NT2/D1 (cell line): Measurements from ENCODE around the gene HECTD2.

Source experiments
- DNase-seq: peaks from one replicate; pipeline ENCODE4 v3.0.0-alpha.2; 2011; ENCODE audit warnings: low read depth, low spot score
- H3K27me3 ChIP-seq: 2 replicates; pipeline ENCODE4 v1.6.0; 2011; ENCODE audit warnings: mild to moderate bottlenecking; ENCODE audit not compliant: insufficient read length, insufficient read depth
- H3K36me3 ChIP-seq: 2 replicates; pipeline ENCODE4 v1.6.1; 2011; ENCODE audit warnings: mild to moderate bottlenecking, low read length, mixed read lengths; ENCODE audit not compliant: insufficient read depth, insufficient read length
- H3K4me1 ChIP-seq: 2 replicates; pipeline ENCODE4 v1.5.1; 2011; ENCODE audit not compliant: insufficient read depth, insufficient read length
- H3K4me3 ChIP-seq: 2 replicates; pipeline ENCODE4 v1.5.1; 2011; ENCODE audit warnings: low read depth; ENCODE audit not compliant: insufficient read length
- H3K9ac ChIP-seq: 2 replicates; pipeline ENCODE4 v1.6.0; 2011; ENCODE audit warnings: low read depth; ENCODE audit not compliant: insufficient read length
- H3K9me3 ChIP-seq: 2 replicates; pipeline ENCODE4 v1.5.1; 2011; ENCODE audit warnings: mild to moderate bottlenecking, low read length; ENCODE audit not compliant: insufficient read depth
- SUZ12 ChIP-seq: IDR thresholded peaks from 2 replicates; pipeline ENCODE4 v1.6.1; 2011; ENCODE audit not compliant: insufficient read length, insufficient read depth; ENCODE audit errors: extremely low read depth
- YY1 ChIP-seq: IDR thresholded peaks from 2 replicates; pipeline ENCODE4 v1.6.1; 2011; ENCODE audit not compliant: insufficient read length, insufficient read depth
- ZNF274 ChIP-seq: IDR thresholded peaks from 2 replicates; pipeline ENCODE4 v1.6.1; 2011; ENCODE audit warnings: mild to moderate bottlenecking, low read depth, low read length

Gene HECTD2

GRCh38 chr10:91487911-91488582 is 77.9 kb downstream of the HECTD2 start:
- no peak for DNase-seq
- H3K9ac ChIP-seq = no peak overlapping the region
- no peaks in the 10 kb centered on the region for H3K4me1 ChIP-seq
- no peaks in the 10 kb centered on the region for H3K27me3 ChIP-seq
- no peak overlapping the region for H3K4me3 ChIP-seq
- no peaks in the 10 kb centered on the region for H3K9me3 ChIP-seq
- TF ChIP-seq SUZ12 (no peak), ZNF274 (no peak), YY1 (no peak)
- H3K36me3 ChIP-seq = no peaks in the 10 kb centered on the region

- Histone ChIP-seq H3K9ac (no peak overlapping the region), H3K9me3 (no peaks in the 10 kb centered on the region), H3K4me1 (no peaks in the 10 kb centered on the region), H3K4me3 (no peak overlapping the region), H3K27me3 (no peaks in the 10 kb centered on the region), H3K36me3 (no peaks in the 10 kb centered on the region)
- DNase-seq = no peak
- TF ChIP-seq ZNF274 = no peak
- TF ChIP-seq YY1 = no peak
- no peak for TF ChIP-seq SUZ12
Measured at GRCh38 chr10:91493313-91493712, 83.2 kb downstream of the HECTD2 start.

DNA sequence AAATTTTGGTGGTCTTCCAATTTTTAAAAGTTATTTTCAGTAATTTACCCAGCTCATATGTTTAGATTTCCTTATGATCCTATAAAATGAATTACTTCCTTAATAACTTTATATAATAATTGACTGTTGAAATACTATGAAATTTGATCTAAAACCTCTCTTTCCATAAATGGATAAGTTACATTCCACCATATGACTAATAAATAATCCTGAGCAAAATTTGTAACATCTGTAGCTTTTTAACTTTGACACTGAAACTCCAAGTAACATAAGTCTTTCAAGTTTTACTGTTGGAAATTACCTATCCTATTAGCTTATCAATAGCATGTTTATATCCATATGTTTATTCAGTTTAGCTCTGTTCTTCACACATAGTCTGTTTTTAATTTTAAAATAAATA is 85.3 kb downstream of the HECTD2 start:
- H3K36me3 ChIP-seq = no peaks in the 10 kb centered on the region
- no peaks in the 10 kb centered on the region for H3K4me1 ChIP-seq
- no peak for DNase-seq
- no peaks in the 10 kb centered on the region for H3K27me3 ChIP-seq
- no peak overlapping the region for H3K4me3 ChIP-seq
- TF ChIP-seq ZNF274 (no peak), SUZ12 (no peak), YY1 (no peak)
- no peaks in the 10 kb centered on the region for H3K9me3 ChIP-seq
- no peak overlapping the region for H3K9ac ChIP-seq

GRCh38 chr10:91496016-91496415 is 85.9 kb downstream of the HECTD2 start:
- no peak overlapping the region for H3K9ac ChIP-seq
- H3K4me1 ChIP-seq = no peaks in the 10 kb centered on the region
- no peaks in the 10 kb centered on the region for H3K27me3 ChIP-seq
- no peaks in the 10 kb centered on the region for H3K36me3 ChIP-seq
- no peak overlapping the region for H3K4me3 ChIP-seq
- DNase-seq = no peak
- TF ChIP-seq ZNF274 = no peak
- TF ChIP-seq YY1 = no peak
- no peak for TF ChIP-seq SUZ12
- H3K9me3 ChIP-seq = no peaks in the 10 kb centered on the region

- no peaks in the 10 kb centered on the region for H3K4me1 ChIP-seq
- no peaks in the 10 kb centered on the region for H3K36me3 ChIP-seq
- H3K27me3 ChIP-seq = no peaks in the 10 kb centered on the region
- no peaks in the 10 kb centered on the region for H3K9me3 ChIP-seq
- no peak for DNase-seq
- H3K4me3 ChIP-seq = no peak overlapping the region
- H3K9ac ChIP-seq = no peak overlapping the region
- TF ChIP-seq ZNF274 (no peak), SUZ12 (no peak), YY1 (no peak)
Measured at GRCh38 chr10:91511549-91512330, 101.6 kb downstream of the HECTD2 start.

DNA sequence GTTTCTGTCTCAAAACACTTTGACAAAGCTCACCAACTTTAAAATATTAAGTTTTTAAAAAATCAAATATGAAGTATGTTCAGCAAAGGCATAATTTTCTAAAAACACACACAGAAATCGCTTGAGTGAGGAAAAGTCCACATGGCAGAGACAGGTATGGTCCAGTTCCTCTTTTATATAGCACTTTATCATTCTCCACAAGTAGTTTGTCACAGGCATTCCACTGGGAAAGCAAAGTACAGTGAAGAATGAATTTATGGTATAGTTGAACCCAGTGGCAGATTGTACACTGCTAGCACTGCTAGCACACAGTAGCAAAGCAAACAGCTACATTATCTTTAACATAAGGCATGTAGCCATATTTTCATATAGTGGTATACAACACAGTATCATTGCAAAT is 102.3 kb downstream of the HECTD2 start:
- H3K36me3 ChIP-seq = no peaks in the 10 kb centered on the region
- H3K4me1 ChIP-seq = no peaks in the 10 kb centered on the region
- no peaks in the 10 kb centered on the region for H3K9me3 ChIP-seq
- H3K27me3 ChIP-seq = no peaks in the 10 kb centered on the region
- H3K9ac ChIP-seq = no peak overlapping the region
- DNase-seq = no peak
- no peak overlapping the region for H3K4me3 ChIP-seq
- TF ChIP-seq ZNF274 (no peak), SUZ12 (no peak), YY1 (no peak)
